Measurements from ENCODE around the gene C12orf57. TPM values are rescaled to one million over a fixed set of nuclear protein-coding genes. Genes with fewer than 3 reads are reported as not detected.

The C12orf57 gene
- total and polyA plus RNA-seq, 2 of the 13 experiments (the other 11 are each of a cell fraction or from before 2014, with no cell fraction given): 84.0 to 287 TPM

DNA sequence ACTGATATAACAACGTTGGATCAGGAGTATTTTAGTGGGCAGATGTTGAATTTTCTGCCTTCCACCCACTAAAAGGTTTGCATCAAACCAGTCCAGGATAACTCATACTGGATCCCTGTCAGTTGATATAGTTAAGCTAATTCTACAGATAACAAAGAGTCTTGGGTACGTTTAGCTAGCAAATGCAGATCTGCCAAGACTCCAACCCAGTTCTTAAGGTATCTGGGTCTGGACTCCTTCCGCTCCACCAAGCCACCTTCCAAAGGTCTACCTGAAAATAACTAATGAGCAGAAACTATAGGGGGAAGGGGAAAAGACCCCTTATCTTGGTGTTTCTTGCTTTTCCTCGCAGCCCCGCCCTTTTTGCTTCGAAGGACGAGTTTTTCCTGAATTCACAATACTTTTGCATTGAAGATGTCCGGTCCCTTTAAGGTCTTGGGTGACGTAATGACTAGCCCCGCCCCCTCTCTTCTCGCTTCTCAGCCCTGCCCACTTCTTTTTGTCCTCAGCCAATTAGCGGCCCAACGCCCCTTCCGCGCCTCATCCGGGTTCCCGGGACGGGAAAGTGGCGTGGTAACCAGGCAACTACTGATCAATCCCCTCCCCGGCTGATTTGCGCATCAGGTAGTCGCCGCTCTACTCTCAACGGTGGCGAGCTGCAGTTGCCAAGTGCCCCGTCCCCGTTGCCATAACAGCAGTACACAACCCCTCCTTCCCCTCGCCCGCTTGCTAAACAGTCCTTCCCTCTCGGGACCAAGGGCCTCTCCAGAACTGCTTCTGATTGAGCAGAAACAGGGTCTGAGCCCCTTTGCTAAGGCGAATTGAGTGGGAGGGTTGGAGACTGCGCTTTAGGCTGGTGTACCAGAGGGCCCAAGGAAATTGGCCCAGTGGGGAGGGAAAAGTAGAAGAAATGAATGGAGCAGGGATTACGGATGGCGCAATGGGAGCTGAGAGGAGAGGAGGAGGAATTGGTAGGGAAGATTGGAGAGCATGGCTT lies 39.2 kb upstream of the C12orf57 start, which contains the start of gene LRRC23 (continued):
- TF ChIP-seq, protein P1, sequence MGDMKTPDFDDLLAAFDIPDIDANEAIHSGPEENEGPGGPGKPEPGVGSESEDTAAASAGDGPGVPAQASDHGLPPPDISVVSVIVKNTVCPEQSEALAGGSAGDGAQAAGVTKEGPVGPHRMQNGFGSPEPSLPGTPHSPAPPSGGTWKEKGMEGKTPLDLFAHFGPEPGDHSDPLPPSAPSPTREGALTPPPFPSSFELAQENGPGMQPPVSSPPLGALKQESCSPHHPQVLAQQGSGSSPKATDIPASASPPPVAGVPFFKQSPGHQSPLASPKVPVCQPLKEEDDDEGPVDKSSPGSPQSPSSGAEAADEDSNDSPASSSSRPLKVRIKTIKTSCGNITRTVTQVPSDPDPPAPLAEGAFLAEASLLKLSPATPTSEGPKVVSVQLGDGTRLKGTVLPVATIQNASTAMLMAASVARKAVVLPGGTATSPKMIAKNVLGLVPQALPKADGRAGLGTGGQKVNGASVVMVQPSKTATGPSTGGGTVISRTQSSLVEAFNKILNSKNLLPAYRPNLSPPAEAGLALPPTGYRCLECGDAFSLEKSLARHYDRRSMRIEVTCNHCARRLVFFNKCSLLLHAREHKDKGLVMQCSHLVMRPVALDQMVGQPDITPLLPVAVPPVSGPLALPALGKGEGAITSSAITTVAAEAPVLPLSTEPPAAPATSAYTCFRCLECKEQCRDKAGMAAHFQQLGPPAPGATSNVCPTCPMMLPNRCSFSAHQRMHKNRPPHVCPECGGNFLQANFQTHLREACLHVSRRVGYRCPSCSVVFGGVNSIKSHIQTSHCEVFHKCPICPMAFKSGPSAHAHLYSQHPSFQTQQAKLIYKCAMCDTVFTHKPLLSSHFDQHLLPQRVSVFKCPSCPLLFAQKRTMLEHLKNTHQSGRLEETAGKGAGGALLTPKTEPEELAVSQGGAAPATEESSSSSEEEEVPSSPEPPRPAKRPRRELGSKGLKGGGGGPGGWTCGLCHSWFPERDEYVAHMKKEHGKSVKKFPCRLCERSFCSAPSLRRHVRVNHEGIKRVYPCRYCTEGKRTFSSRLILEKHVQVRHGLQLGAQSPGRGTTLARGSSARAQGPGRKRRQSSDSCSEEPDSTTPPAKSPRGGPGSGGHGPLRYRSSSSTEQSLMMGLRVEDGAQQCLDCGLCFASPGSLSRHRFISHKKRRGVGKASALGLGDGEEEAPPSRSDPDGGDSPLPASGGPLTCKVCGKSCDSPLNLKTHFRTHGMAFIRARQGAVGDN (CRISPR knock-in tag; IDR thresholded peaks at IDR 0.05): peak; percentile 73
- TF ChIP-seq NAIF1 (CRISPR knock-in tag; IDR thresholded peaks at IDR 0.05; ENCODE audit: borderline replicate concordance): peak; percentile 100
- TF ChIP-seq MED13 (CRISPR knock-in tag; IDR thresholded peaks at IDR 0.05): no peak
- TF ChIP-seq ZNF501 (CRISPR knock-in tag; IDR thresholded peaks at IDR 0.05): peak; percentile 66; the same call in 1 of the 2 replicates
- no peak for TF ChIP-seq SUZ12 (IDR thresholded peaks at IDR 0.05; ENCODE audit: low read depth, low read length)
- no peak for TF ChIP-seq SRSF9 (IDR thresholded peaks at IDR 0.05; ENCODE audit: borderline replicate concordance, insufficient read depth, low read depth, low read length, poor library complexity, severe bottlenecking)
- TF ChIP-seq ISX (CRISPR knock-in tag; conservative IDR thresholded peaks at IDR 0.05): no peak
- peak; percentile 25; the same call in 1 of the 2 replicates for TF ChIP-seq ZNF264 (CRISPR knock-in tag; IDR thresholded peaks at IDR 0.05)
- TF ChIP-seq ZFX (CRISPR knock-in tag; IDR thresholded peaks at IDR 0.05; ENCODE audit: low read depth): peak; percentile 23; the same call in 1 of the 2 replicates
- TF ChIP-seq ZNF614 (CRISPR knock-in tag; IDR thresholded peaks at IDR 0.05; ENCODE audit: borderline replicate concordance): 0 out of 2 replicates have a peak, but pooled peaks have one; percentile 21
- TF ChIP-seq, protein P2, sequence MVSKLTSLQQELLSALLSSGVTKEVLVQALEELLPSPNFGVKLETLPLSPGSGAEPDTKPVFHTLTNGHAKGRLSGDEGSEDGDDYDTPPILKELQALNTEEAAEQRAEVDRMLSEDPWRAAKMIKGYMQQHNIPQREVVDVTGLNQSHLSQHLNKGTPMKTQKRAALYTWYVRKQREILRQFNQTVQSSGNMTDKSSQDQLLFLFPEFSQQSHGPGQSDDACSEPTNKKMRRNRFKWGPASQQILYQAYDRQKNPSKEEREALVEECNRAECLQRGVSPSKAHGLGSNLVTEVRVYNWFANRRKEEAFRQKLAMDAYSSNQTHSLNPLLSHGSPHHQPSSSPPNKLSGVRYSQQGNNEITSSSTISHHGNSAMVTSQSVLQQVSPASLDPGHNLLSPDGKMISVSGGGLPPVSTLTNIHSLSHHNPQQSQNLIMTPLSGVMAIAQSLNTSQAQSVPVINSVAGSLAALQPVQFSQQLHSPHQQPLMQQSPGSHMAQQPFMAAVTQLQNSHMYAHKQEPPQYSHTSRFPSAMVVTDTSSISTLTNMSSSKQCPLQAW (CRISPR knock-in tag; IDR thresholded peaks at IDR 0.05): peak; percentile 62
- TF ChIP-seq ZNF646 (CRISPR knock-in tag; IDR thresholded peaks at IDR 0.05): no peak
